RWPE2 (cell line): ENCODE results near the gene SCLT1.

ENCODE experiments used
- ATAC-seq: fragments of 200-7000 bp; cut with Tn5 transposase; 3 replicates; pipeline ENCODE4 v1.9.1; 2021; ENCODE audit warnings: low read depth
- DNase-seq: peaks from one replicate; pipeline ENCODE4 v3.0.0-alpha.2; 2020; ENCODE audit warnings: low spot score
- H3K27ac ChIP-seq: fragments of 450-650 bp; 2 replicates; pipeline ENCODE4 v1.5.1; 2017; ENCODE audit warnings: mild to moderate bottlenecking; ENCODE audit not compliant: poor library complexity, severe bottlenecking
- H3K27me3 ChIP-seq: fragments of 250-450 bp; sonication (Bioruptor Pico); 2 replicates; pipeline ENCODE4 v1.5.1; 2021; ENCODE audit warnings: mild to moderate bottlenecking, moderate library complexity; ENCODE audit not compliant: insufficient read depth, poor library complexity, severe bottlenecking
- H3K36me3 ChIP-seq: fragments of 250-450 bp; sonication (Bioruptor Pico); 2 replicates; pipeline ENCODE4 v1.5.1; 2020; ENCODE audit warnings: low read depth, mild to moderate bottlenecking, moderate library complexity
- H3K4me1 ChIP-seq: fragments of 250-450 bp; sonication (Bioruptor Pico); 2 replicates; pipeline ENCODE4 v1.5.1; 2021; ENCODE audit warnings: mild to moderate bottlenecking, moderate library complexity; ENCODE audit not compliant: insufficient read depth, poor library complexity, severe bottlenecking
- H3K4me3 ChIP-seq: fragments of 250-450 bp; sonication (Bioruptor Pico); 2 replicates; pipeline ENCODE4 v1.5.1; 2021; ENCODE audit warnings: mild to moderate bottlenecking, moderate library complexity; ENCODE audit not compliant: severe bottlenecking
- H3K9me3 ChIP-seq: fragments of 250-450 bp; sonication (Bioruptor Pico); 2 replicates; pipeline ENCODE4 v1.5.1; 2021; ENCODE audit warnings: mild to moderate bottlenecking, moderate library complexity; ENCODE audit not compliant: severe bottlenecking
- TF ChIP-seq, protein P1 (sequence below): fragments of 450-650 bp; IDR thresholded peaks from one replicate; pipeline ENCODE4 v1.5.1; 2017; ENCODE audit warnings: mild to moderate bottlenecking, moderate library complexity; ENCODE audit not compliant: poor library complexity, severe bottlenecking

The SCLT1 gene

DNA sequence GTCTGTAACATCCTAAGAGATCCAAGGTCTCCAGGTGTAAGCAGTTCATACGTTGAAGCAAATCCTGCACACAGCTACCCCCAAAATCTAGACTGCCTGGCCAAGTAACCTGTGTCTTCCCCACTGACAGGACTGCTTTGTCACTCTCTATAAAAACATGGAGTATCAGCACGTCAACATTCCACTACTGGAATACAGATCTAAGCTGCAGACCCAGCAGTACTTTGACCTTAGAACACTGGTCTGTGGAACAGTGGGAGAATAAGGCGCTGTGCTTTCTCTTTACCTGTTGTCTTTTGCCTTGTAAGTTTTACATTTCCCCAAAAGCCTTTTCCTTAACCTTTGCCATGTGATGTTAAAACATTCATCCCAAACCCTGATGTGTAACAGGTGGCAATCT is 146.4 kb downstream of the SCLT1 start:
- no peaks in the 10 kb centered on the region for H3K27me3 ChIP-seq
- peaks cover 27% of the 10 kb centered on the region for H3K36me3 ChIP-seq
- no peaks in the 10 kb centered on the region for H3K4me1 ChIP-seq
- TF ChIP-seq, protein P1, sequence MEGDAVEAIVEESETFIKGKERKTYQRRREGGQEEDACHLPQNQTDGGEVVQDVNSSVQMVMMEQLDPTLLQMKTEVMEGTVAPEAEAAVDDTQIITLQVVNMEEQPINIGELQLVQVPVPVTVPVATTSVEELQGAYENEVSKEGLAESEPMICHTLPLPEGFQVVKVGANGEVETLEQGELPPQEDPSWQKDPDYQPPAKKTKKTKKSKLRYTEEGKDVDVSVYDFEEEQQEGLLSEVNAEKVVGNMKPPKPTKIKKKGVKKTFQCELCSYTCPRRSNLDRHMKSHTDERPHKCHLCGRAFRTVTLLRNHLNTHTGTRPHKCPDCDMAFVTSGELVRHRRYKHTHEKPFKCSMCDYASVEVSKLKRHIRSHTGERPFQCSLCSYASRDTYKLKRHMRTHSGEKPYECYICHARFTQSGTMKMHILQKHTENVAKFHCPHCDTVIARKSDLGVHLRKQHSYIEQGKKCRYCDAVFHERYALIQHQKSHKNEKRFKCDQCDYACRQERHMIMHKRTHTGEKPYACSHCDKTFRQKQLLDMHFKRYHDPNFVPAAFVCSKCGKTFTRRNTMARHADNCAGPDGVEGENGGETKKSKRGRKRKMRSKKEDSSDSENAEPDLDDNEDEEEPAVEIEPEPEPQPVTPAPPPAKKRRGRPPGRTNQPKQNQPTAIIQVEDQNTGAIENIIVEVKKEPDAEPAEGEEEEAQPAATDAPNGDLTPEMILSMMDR = no peak
- DNase-seq = no peak
- ATAC-seq = no peak
- H3K27ac ChIP-seq = no peak overlapping the region
- H3K4me3 ChIP-seq = no peak overlapping the region
- H3K9me3 ChIP-seq = no peaks in the 10 kb centered on the region

DNA sequence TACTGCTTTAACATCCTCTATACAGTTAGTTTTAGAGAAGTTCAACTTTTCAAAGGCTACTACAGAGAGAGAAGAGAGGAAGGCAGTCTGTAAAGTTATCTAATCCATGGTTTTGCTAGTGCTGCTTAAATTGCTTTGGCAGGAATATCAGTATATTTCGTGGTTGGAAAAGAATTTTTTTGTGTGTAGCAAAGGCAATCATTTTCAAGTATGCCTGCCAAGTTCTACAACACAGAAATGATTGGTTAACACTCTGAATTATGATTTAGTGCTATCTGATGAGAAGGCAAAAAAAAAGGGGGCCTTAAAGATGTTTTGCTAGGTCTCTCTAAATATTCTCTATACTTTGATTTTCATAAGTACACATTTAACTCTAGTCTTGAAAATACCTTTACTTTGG is 150.7 kb downstream of the SCLT1 start:
- ATAC-seq (no peak), DNase-seq (no peak)
- TF ChIP-seq, protein P1 = no peak
- Histone ChIP-seq H3K27ac (no peak overlapping the region), H3K27me3 (no peaks in the 10 kb centered on the region), H3K4me1 (no peaks in the 10 kb centered on the region), H3K36me3 (peaks cover 24% of the 10 kb centered on the region), H3K9me3 (no peaks in the 10 kb centered on the region), H3K4me3 (no peak overlapping the region)

DNA sequence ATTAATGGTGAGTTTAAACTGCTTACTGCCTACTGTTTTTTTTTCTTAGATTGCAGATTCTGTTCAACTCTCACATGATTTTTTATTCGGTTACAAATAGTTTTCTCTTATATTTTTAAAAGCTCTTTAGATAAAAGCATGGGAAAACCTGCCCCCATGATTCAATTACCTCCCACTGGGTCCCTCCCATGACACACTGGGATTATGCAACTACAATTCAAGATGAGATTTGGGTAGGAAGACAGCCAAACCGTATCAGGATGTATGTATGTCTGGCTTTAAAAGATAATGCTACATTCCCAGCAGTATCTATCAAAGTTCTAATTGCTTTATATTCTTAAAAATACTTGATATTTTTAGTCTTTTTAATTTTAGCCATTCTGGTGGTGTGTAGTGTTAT is 152.4 kb downstream of the SCLT1 start:
- no peaks in the 10 kb centered on the region for H3K9me3 ChIP-seq
- TF ChIP-seq, protein P1 = no peak

DNA sequence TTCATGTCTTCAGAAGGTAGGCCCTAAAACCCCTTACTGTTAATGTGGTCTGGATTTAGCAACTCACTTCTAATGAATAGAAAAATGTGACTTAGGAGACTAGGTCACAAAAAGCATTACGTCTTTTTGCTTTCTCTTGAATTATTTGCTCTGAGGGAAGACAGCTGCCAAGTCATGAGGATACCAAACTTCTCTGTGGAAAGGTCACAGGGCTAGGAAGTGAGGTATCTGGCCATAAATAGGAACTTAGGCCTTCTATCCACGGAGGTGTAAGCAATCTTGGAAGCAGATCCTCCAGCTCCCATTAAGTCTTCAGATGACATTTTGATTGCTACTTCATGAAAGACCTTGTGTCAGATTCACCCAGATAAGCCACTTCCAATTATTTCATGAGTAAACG is 163.3 kb downstream of the SCLT1 start:
- H3K36me3 ChIP-seq = peaks cover 4% of the 10 kb centered on the region; the same call in 1 of the 2 replicates
- DNase-seq = no peak
- no peak for ATAC-seq

More for the DNA sequence above, 152.4 kb downstream of the SCLT1 start:
- no peak for ATAC-seq
- DNase-seq = no peak
- H3K27ac ChIP-seq = no peak overlapping the region
- H3K4me3 ChIP-seq = no peak overlapping the region
- peaks cover 23% of the 10 kb centered on the region for H3K36me3 ChIP-seq
- H3K27me3 ChIP-seq = no peaks in the 10 kb centered on the region
- no peaks in the 10 kb centered on the region for H3K4me1 ChIP-seq

DNA sequence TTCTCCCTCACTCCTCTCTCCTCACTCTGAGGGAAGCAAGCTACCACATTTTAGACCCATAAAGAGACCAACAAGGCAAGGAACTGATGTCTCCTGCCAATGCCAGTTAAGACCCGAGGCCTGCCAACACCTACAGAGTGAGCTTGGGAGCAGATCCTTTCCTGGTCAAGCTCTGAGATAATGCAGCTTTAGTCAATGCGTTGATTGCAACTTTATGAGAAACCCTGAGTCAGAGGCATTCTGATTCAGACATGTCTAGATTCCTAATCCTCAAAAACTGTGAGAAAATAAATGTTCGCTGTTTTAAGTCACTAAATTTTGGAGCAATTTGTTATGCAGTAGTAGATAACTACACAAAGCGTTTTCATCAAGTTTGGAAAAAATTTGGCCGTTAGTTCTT is 168.4 kb downstream of the SCLT1 start:
- H3K27me3 ChIP-seq = no peaks in the 10 kb centered on the region
- H3K9me3 ChIP-seq = no peaks in the 10 kb centered on the region
- peaks cover 4% of the 10 kb centered on the region; the same call in 1 of the 2 replicates for H3K36me3 ChIP-seq
- no peaks in the 10 kb centered on the region for H3K4me1 ChIP-seq
- DNase-seq (no peak), ATAC-seq (peak; percentile 61)
- no peak overlapping the region for H3K27ac ChIP-seq
- H3K4me3 ChIP-seq = no peak overlapping the region
- TF ChIP-seq, protein P1 = no peak

More for the DNA sequence above, 163.3 kb downstream of the SCLT1 start:
- TF ChIP-seq, protein P1 = no peak
- H3K27ac ChIP-seq = no peak overlapping the region
- H3K27me3 ChIP-seq = no peaks in the 10 kb centered on the region
- H3K9me3 ChIP-seq = no peaks in the 10 kb centered on the region
- H3K4me1 ChIP-seq = no peaks in the 10 kb centered on the region
- no peak overlapping the region for H3K4me3 ChIP-seq
